Neural crest cell (in vitro differentiated cells): ENCODE measurements around the gene RAPGEF5. TPM values are rescaled to one million over a fixed set of nuclear protein-coding genes. Genes with fewer than 3 reads are reported as not detected.

Source experiments
- DNase-seq: peaks from one replicate; pipeline ENCODE4 v3.0.0; 2021; ENCODE audit warnings: low read depth, mixed read lengths, low spot score
- H3K27ac Mint-ChIP-seq: one replicate; pipeline ENCODE4 v1.8.0; 2021; ENCODE audit warnings: mild to moderate bottlenecking, mixed read lengths; ENCODE audit not compliant: unreplicated experiment
- H3K27me3 Mint-ChIP-seq: 2 replicates; pipeline ENCODE4 v1.8.0; 2021; ENCODE audit warnings: low read depth, mild to moderate bottlenecking, mixed read lengths
- H3K36me3 Mint-ChIP-seq: 2 replicates; pipeline ENCODE4 v1.8.0; 2021; ENCODE audit warnings: low read depth, mild to moderate bottlenecking, mixed read lengths
- H3K4me1 Mint-ChIP-seq: 2 replicates; pipeline ENCODE4 v1.8.0; 2021; ENCODE audit warnings: mixed read lengths
- H3K4me3 Mint-ChIP-seq: one replicate; pipeline ENCODE4 v1.8.0; 2021; ENCODE audit warnings: mild to moderate bottlenecking, mixed read lengths
- H3K9me3 Mint-ChIP-seq: 2 replicates; pipeline ENCODE4 v1.8.0; 2021; ENCODE audit warnings: mixed read lengths
- CTCF ChIP-seq: fragments of 200-600 bp; sonication (generic); conservative IDR thresholded peaks from 2 replicates; pipeline ENCODE4 v1.5.0; 2021; ENCODE audit warnings: antibody characterized with exemption, mild to moderate bottlenecking
- total RNA-seq: library from RNA; stranded (reverse); gene quantifications from 2 replicates; pipeline ENCODE4 v1.2.1, GENCODE V29; 2021

The RAPGEF5 gene
- total RNA-seq, 1 donor from 2014 or later: 6.0 TPM

- Mint-ChIP-seq H3K4me3 (no peak overlapping the region), H3K4me1 (peaks cover 43% of the 10 kb centered on the region), H3K27ac (no peak overlapping the region), H3K36me3 (peaks cover 12% of the 10 kb centered on the region), H3K27me3 (no peaks in the 10 kb centered on the region), H3K9me3 (peaks cover 17% of the 10 kb centered on the region)
- DNase-seq: no peak
- no peak for TF ChIP-seq CTCF
Measured at GRCh38 chr7:22220941-22221340, 136.0 kb downstream of the RAPGEF5 start.

- Mint-ChIP-seq H3K36me3 (peaks cover 12% of the 10 kb centered on the region), H3K27ac (peak overlapping the region; percentile 64), H3K27me3 (no peaks in the 10 kb centered on the region), H3K4me3 (no peak overlapping the region), H3K4me1 (peaks cover 48% of the 10 kb centered on the region), H3K9me3 (peaks cover 17% of the 10 kb centered on the region)
- no peak for DNase-seq
- TF ChIP-seq CTCF: no peak
Measured at GRCh38 chr7:22219739-22220493, 137.0 kb downstream of the RAPGEF5 start.

- Mint-ChIP-seq H3K36me3 (peaks cover 12% of the 10 kb centered on the region), H3K4me3 (peak overlapping the region; percentile 36), H3K9me3 (peaks cover 17% of the 10 kb centered on the region), H3K27me3 (no peaks in the 10 kb centered on the region), H3K4me1 (peaks cover 51% of the 10 kb centered on the region), H3K27ac (peak overlapping the region; percentile 81)
- no peak for TF ChIP-seq CTCF
- no peak for DNase-seq
Measured at GRCh38 chr7:22219036-22219435, 137.9 kb downstream of the RAPGEF5 start.

- H3K4me1 Mint-ChIP-seq: peaks cover 60% of the 10 kb centered on the region
- H3K27me3 Mint-ChIP-seq: no peaks in the 10 kb centered on the region
- TF ChIP-seq CTCF: no peak
- H3K27ac Mint-ChIP-seq: no peak overlapping the region
- peaks cover 12% of the 10 kb centered on the region for H3K36me3 Mint-ChIP-seq
- H3K4me3 Mint-ChIP-seq: no peak overlapping the region
- no peak for DNase-seq
- H3K9me3 Mint-ChIP-seq: peaks cover 11% of the 10 kb centered on the region
Measured at GRCh38 chr7:22216832-22217475, 140.0 kb downstream of the RAPGEF5 start.

- no peak for DNase-seq
- H3K27ac Mint-ChIP-seq: no peak overlapping the region
- TF ChIP-seq CTCF: no peak
- no peaks in the 10 kb centered on the region for H3K27me3 Mint-ChIP-seq
- H3K4me3 Mint-ChIP-seq: no peak overlapping the region
- H3K9me3 Mint-ChIP-seq: peaks cover 7% of the 10 kb centered on the region
- H3K4me1 Mint-ChIP-seq: peaks cover 64% of the 10 kb centered on the region
- H3K36me3 Mint-ChIP-seq: peaks cover 9% of the 10 kb centered on the region
Measured at GRCh38 chr7:22216309-22216708, 140.6 kb downstream of the RAPGEF5 start.
